GM12878 (cell line): ENCODE measurements around the gene BBX. TPM values are rescaled to one million over a fixed set of nuclear protein-coding genes. Genes with fewer than 3 reads are reported as not detected.

ENCODE experiments used
- ATAC-seq: fragments of 200-7000 bp; cut with Tn5 transposase; 3 replicates; pipeline ENCODE4 v1.9.1; 2020; ENCODE audit warnings: mild to moderate bottlenecking, moderate library complexity
- BruUV-seq: library from RNA; stranded (reverse); fragments of 400-500 nt; replicated peaks from 2 replicates; lab custom pipeline; 2021; lab: Mats Ljungman, UMichigan
- CTCF ChIA-PET: fragments of 300-600 bp; sonication (Branson Sonifier 250); formaldehyde crosslinking; extraction: SDS; loops from one replicate; lab custom pipeline; 2021; ENCODE audit warnings: inconsistent platforms; lab: Yijun Ruan, JAX
- POLR2A ChIA-PET: fragments of 350-600 bp; formaldehyde crosslinking; extraction: SDS; loops from one replicate; lab custom pipeline; 2021; ENCODE audit warnings: inconsistent platforms; lab: Charles Lee
- RAD21 ChIA-PET: fragments of 300-600 bp; sonication (Branson Sonifier 250); formaldehyde crosslinking; loops from one replicate; lab custom pipeline; 2023; ENCODE audit warnings: antibody characterized with exemption; ENCODE audit not compliant: unreplicated experiment; lab: Charles Lee
- SMC1A ChIA-PET: fragments of 300-600 bp; sonication (Branson Sonifier 250); formaldehyde crosslinking; loops from one replicate; lab custom pipeline; 2023; ENCODE audit not compliant: unreplicated experiment, uncharacterized antibody; lab: Charles Lee
- DNase-seq: peaks from one replicate; pipeline ENCODE4 v3.0.0-alpha.2; 2011; ENCODE audit warnings: low read depth, low spot score
- FAIRE-seq: peaks from 3 replicates; lab custom pipeline; 2011; peaks lifted over from hg19 to GRCh38; lab: Jason Lieb, UNC
- H2AFZ ChIP-seq: 2 replicates; pipeline ENCODE4 v1.6.0; 2011; ENCODE audit warnings: low read depth, low read length, control low read depth; ENCODE audit not compliant: control insufficient read depth
- H3K27ac ChIP-seq: 2 replicates; pipeline ENCODE4 v1.5.1; 2011; ENCODE audit warnings: control low read depth; ENCODE audit not compliant: control insufficient read depth, insufficient read depth
- H3K27me3 ChIP-seq, 2 experiments: replicated peaks in 1 of 2; 2 replicates each; pipeline versions ENCODE4 v1.6.0 to v1.6.1; 2011; ENCODE audit warnings: low read length in 1 of 2; ENCODE audit not compliant: control insufficient read depth in 2 of 2, insufficient read depth in 2 of 2
- H3K36me3 ChIP-seq, 2 experiments: 2 replicates each; pipeline ENCODE4 v1.5.1; 2011; ENCODE audit warnings: low read length in 1 of 2; ENCODE audit not compliant: control insufficient read depth in 2 of 2, insufficient read depth in 2 of 2
- H3K4me1 ChIP-seq: 2 replicates; pipeline ENCODE4 v1.6.1; 2011; ENCODE audit warnings: mild to moderate bottlenecking, low read length, moderate library complexity, mixed read lengths; ENCODE audit not compliant: control insufficient read depth, insufficient read depth
- H3K4me2 ChIP-seq: 2 replicates; pipeline ENCODE4 v1.6.0; 2011; ENCODE audit warnings: control low read depth; ENCODE audit not compliant: control insufficient read depth, insufficient read depth
- H3K4me3 ChIP-seq: fragments of 200-600 bp; sonication (generic); 2 replicates; pipeline ENCODE4 v1.5.1; 2016
- H3K79me2 ChIP-seq: 2 replicates; pipeline ENCODE4 v1.6.0; 2011; ENCODE audit warnings: low read length; ENCODE audit not compliant: control insufficient read depth, insufficient read depth
- H3K9ac ChIP-seq: 2 replicates; pipeline ENCODE4 v1.8.0; 2011; ENCODE audit warnings: low read length, control low read depth, mixed read lengths; ENCODE audit not compliant: control insufficient read depth, insufficient read depth
- H3K9me3 ChIP-seq: replicated peaks from 3 replicates; pipeline ENCODE4 v1.5.1; 2011; ENCODE audit warnings: mild to moderate bottlenecking, low read length; ENCODE audit not compliant: control insufficient read depth, insufficient read depth
- H4K20me1 ChIP-seq: 2 replicates; pipeline ENCODE4 v1.6.0; 2011; ENCODE audit not compliant: control insufficient read depth, insufficient read depth
- BACH1 ChIP-seq: fragments of 450-650 bp; IDR thresholded peaks from 2 replicates; pipeline ENCODE4 v1.6.1; 2017; ENCODE audit warnings: mild to moderate bottlenecking, borderline replicate concordance
- DPF2 ChIP-seq: fragments of 450-650 bp; IDR thresholded peaks from 2 replicates; pipeline ENCODE4 v1.6.1; 2017; ENCODE audit warnings: mild to moderate bottlenecking
- EGR1 ChIP-seq, 2 experiments: IDR thresholded peaks; 1 replicate in 1 of 2; 2 replicates in 1 of 2; pipeline ENCODE4 v1.6.1; 2011 to 2012; ENCODE audit warnings: low read depth in 2 of 2, low read length in 2 of 2, borderline replicate concordance in 1 of 2, mild to moderate bottlenecking in 1 of 2, moderate library complexity in 1 of 2
- FOXK2 ChIP-seq: fragments of 450-650 bp; IDR thresholded peaks from 2 replicates; pipeline ENCODE4 v1.6.1; 2017; ENCODE audit warnings: mild to moderate bottlenecking, moderate library complexity
- GABPA ChIP-seq: IDR thresholded peaks from 2 replicates; pipeline ENCODE4 v1.6.1; 2014; ENCODE audit warnings: antibody characterized with exemption, low read depth, mild to moderate bottlenecking, inconsistent platforms
- HCFC1 ChIP-seq: fragments of 150-350 bp; IDR thresholded peaks from 2 replicates; pipeline ENCODE4 v1.6.1; 2014; ENCODE audit warnings: low read length
- IKZF2 ChIP-seq, 2 experiments: fragments of 450-650 bp; IDR thresholded peaks; 2 replicates each; pipeline ENCODE4 v1.6.1; 2017; ENCODE audit warnings: mild to moderate bottlenecking in 2 of 2, moderate library complexity in 2 of 2
- KAT2A ChIP-seq: conservative IDR thresholded peaks from 2 replicates; pipeline ENCODE4 v1.6.1; 2011; ENCODE audit warnings: low read depth, low read length; ENCODE audit not compliant: control insufficient read depth
- MTA2 ChIP-seq: fragments of 450-650 bp; IDR thresholded peaks from 2 replicates; pipeline ENCODE4 v1.6.1; 2016; ENCODE audit warnings: low read depth, mild to moderate bottlenecking, moderate library complexity
- MTA3 ChIP-seq: IDR thresholded peaks from 2 replicates; pipeline ENCODE4 v1.6.1; 2012; ENCODE audit warnings: low read length, inconsistent platforms, borderline replicate concordance
- NFXL1 ChIP-seq: fragments of 450-650 bp; IDR thresholded peaks from 2 replicates; pipeline ENCODE4 v1.6.1; 2017; ENCODE audit warnings: antibody characterized with exemption, mild to moderate bottlenecking, borderline replicate concordance
- NR2C2 ChIP-seq: IDR thresholded peaks from 2 replicates; pipeline ENCODE4 v1.6.1; 2011; ENCODE audit warnings: borderline replicate concordance, low read depth; ENCODE audit not compliant: control insufficient read depth, insufficient read length
- NR2F1 ChIP-seq: fragments of 450-650 bp; conservative IDR thresholded peaks from 2 replicates; pipeline ENCODE4 v1.6.1; 2017; ENCODE audit warnings: mild to moderate bottlenecking
- PML ChIP-seq: IDR thresholded peaks from 2 replicates; pipeline ENCODE4 v1.6.1; 2012; ENCODE audit warnings: low read length, inconsistent platforms
- SREBF1 ChIP-seq: IDR thresholded peaks from 2 replicates; pipeline ENCODE4 v1.6.1; 2012; ENCODE audit warnings: mild to moderate bottlenecking, low read length
- TARDBP ChIP-seq: IDR thresholded peaks from 2 replicates; pipeline ENCODE4 v1.6.1; 2016; ENCODE audit warnings: borderline replicate concordance
- TCF3 ChIP-seq: IDR thresholded peaks from 2 replicates; pipeline ENCODE4 v1.6.1; 2012; ENCODE audit warnings: low read depth, mild to moderate bottlenecking, low read length, borderline replicate concordance; ENCODE audit not compliant: insufficient read depth
- ZNF622 ChIP-seq: fragments of 450-650 bp; IDR thresholded peaks from 2 replicates; pipeline ENCODE4 v1.6.1; 2017; ENCODE audit warnings: mild to moderate bottlenecking, inconsistent platforms
- WGBS: methylation state at CpG from one replicate; pipeline ENCODE4 v1.1.6; 2016; ENCODE audit warnings: low lambda C conversion rate; ENCODE audit not compliant: insufficient replicate concordance, insufficient coverage; ENCODE audit errors: missing lambda C conversion rate; 5-methylcytosine and 5-hydroxymethylcytosine counted together
- in situ Hi-C: fragments of 300-500 bp; cut with MboI; formaldehyde crosslinking; loops from 9 replicates; pipeline ENCODE4 v1.14.3; 2018; ENCODE audit warnings: mixed read lengths
- intact Hi-C: fragments of 100-400 bp; cut with micrococcal nuclease; formaldehyde crosslinking; loops from one replicate; pipeline ENCODE4 v1.14.2; 2022; ENCODE audit not compliant: unreplicated experiment
- polyA plus RNA-seq, 11 experiments: library from polyadenylated mRNA; depleted of rRNA in 4 of 11; unstranded in 6 of 11; stranded (reverse) in 5 of 11; fragments of >200 nt; fragmentation: Nextera tagmentation in 4 of 11; fragmentation: Illumina TruSeq in 1 of 11; extraction: Ambion mirVana in 4 of 11; extraction: Trizol in 1 of 11; gene quantifications; 1 replicate in 1 of 11; 2 replicates in 10 of 11; pipeline versions ENCODE4 v1.2.1 to v1.2.3, GENCODE V29; 2011 to 2016; ENCODE audit warnings: inconsistent platforms in 2 of 11, missing spikeins in 2 of 11, low read depth in 1 of 11
- total RNA-seq, 4 experiments: library from RNA; depleted of rRNA in 3 of 4; stranded (reverse); fragments of >200 nt in 3 of 4; fragmentation: Illumina TruSeq in 1 of 4; extraction: Trizol in 1 of 4; gene quantifications; 2 replicates each; pipeline versions ENCODE4 v1.2.1 to v1.2.3, GENCODE V29; 2013 to 2021
- TF ChIP-seq, protein P1 (sequence below): fragments of 450-650 bp; IDR thresholded peaks from 2 replicates; pipeline ENCODE4 v1.6.1; 2017; ENCODE audit warnings: mild to moderate bottlenecking, moderate library complexity

The BBX gene
- total and polyA plus RNA-seq, 10 of the 15 experiments (the other 5 are each of a cell fraction or from before 2014, with no cell fraction given), result 13.3 to 38.5 (median 32.0) TPM

DNA sequence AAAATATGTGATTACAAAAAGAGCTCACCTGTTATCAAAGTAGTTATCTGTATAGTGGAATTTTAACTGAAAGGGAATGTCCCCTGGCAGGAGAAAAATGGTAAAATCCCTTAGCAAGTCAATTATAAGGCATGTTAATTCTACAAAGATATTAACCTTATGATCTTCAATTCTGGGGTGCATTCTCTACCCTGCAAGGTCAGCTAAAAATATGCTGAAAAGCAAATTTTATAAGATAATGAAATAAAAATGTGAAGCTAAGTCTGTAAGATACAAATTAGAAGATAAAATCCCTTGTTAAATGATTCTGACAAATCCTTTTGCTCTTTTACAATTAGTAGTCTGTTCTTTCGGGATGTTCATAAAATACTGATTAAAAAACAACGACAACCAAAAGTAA lies 109.8 kb downstream of the BBX start:
- H2AFZ ChIP-seq, result no peak overlapping the region
- H3K79me2 ChIP-seq, result peaks cover 2% of the 10 kb centered on the region; the same call in 1 of the 2 replicates
- H3K9me3 ChIP-seq, result no peaks in the 10 kb centered on the region
- in situ Hi-C loops (no loop called here), intact Hi-C loops (no loop called here)
- H3K4me2 ChIP-seq, result no peak overlapping the region
- no peaks in the 10 kb centered on the region for H3K36me3 ChIP-seq
- no peak overlapping the region for H3K4me3 ChIP-seq
- H3K27ac ChIP-seq, result no peak overlapping the region
- DNase-seq (no peak), FAIRE-seq (no peak), ATAC-seq (no peak)
- no TSS peak for BruUV-seq
- H3K4me1 ChIP-seq, result peaks cover 20% of the 10 kb centered on the region
- SMC1A ChIA-PET, result interaction anchor here (1.1 to 3.8 kb wide), 14 partner anchors 8 to 494 kb away, joined by 3 to 36 read pairs (median 6); no protein-coding TSS in a partner anchor
- H3K27me3 ChIP-seq, result no peaks in the 10 kb centered on the region
- POLR2A ChIA-PET, result interaction anchor here (2.1 kb wide), 1 partner anchor 9 kb away, joined by 5 read pairs; no protein-coding TSS in a partner anchor
- CTCF ChIA-PET, result interaction anchor here (1.0 to 5.6 kb wide), 15 partner anchors 8 to 213 kb away, joined by 3 to 36 read pairs (median 4); no protein-coding TSS in a partner anchor
- H3K9ac ChIP-seq, result no peak overlapping the region
- no peaks in the 10 kb centered on the region for H4K20me1 ChIP-seq
- RAD21 ChIA-PET, result interaction anchor here (0.6 to 4.2 kb wide), 11 partner anchors 9 to 493 kb away, joined by 3 to 28 read pairs (median 3); no protein-coding TSS in a partner anchor
- 96% methylated on average over 2 of the region's 2 CpGs for WGBS
- TF ChIP-seq MTA2 (no peak), EGR1 (IDR thresholded peaks at IDR 0.05; ENCODE audit: borderline replicate concordance in 1 of 2, low read depth in 2 of 2, low read length in 2 of 2) (no peak), MTA3 (no peak), HCFC1 (no peak), NR2C2 (no peak), TCF3 (no peak), DPF2 (no peak), IKZF2 (IDR thresholded peaks at IDR 0.05) (no peak), NFXL1 (no peak), GABPA (no peak), TARDBP (no peak), NR2F1 (no peak), BACH1 (no peak), SREBF1 (no peak), FOXK2 (no peak), ZNF622 (no peak), PML (no peak), KAT2A (no peak)
- TF ChIP-seq, protein P1, sequence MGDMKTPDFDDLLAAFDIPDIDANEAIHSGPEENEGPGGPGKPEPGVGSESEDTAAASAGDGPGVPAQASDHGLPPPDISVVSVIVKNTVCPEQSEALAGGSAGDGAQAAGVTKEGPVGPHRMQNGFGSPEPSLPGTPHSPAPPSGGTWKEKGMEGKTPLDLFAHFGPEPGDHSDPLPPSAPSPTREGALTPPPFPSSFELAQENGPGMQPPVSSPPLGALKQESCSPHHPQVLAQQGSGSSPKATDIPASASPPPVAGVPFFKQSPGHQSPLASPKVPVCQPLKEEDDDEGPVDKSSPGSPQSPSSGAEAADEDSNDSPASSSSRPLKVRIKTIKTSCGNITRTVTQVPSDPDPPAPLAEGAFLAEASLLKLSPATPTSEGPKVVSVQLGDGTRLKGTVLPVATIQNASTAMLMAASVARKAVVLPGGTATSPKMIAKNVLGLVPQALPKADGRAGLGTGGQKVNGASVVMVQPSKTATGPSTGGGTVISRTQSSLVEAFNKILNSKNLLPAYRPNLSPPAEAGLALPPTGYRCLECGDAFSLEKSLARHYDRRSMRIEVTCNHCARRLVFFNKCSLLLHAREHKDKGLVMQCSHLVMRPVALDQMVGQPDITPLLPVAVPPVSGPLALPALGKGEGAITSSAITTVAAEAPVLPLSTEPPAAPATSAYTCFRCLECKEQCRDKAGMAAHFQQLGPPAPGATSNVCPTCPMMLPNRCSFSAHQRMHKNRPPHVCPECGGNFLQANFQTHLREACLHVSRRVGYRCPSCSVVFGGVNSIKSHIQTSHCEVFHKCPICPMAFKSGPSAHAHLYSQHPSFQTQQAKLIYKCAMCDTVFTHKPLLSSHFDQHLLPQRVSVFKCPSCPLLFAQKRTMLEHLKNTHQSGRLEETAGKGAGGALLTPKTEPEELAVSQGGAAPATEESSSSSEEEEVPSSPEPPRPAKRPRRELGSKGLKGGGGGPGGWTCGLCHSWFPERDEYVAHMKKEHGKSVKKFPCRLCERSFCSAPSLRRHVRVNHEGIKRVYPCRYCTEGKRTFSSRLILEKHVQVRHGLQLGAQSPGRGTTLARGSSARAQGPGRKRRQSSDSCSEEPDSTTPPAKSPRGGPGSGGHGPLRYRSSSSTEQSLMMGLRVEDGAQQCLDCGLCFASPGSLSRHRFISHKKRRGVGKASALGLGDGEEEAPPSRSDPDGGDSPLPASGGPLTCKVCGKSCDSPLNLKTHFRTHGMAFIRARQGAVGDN, result no peak
